GM10248 (cell line): ENCODE results near the gene AHNAK2.

Experiments
- CTCF ChIA-PET: fragments of 300-600 bp; sonication (Branson Sonifier 250); formaldehyde crosslinking; extraction: SDS; loops from one replicate; lab custom pipeline; 2021; ENCODE audit warnings: antibody characterized with exemption; lab: Yijun Ruan, JAX
- POLR2A ChIA-PET: fragments of 350-650 bp; sonication (Branson Sonifier 250); formaldehyde crosslinking; extraction: SDS; loops from one replicate; lab custom pipeline; 2020; ENCODE audit warnings: antibody characterized with exemption; lab: Yijun Ruan, JAX
- DNase-seq: peaks from one replicate; pipeline ENCODE4 v3.0.0; 2012; ENCODE audit errors: extremely low spot score
- CTCF ChIP-seq: IDR thresholded peaks from 2 replicates; pipeline ENCODE4 v1.5.1; 2012; ENCODE audit warnings: mild to moderate bottlenecking, low read depth; ENCODE audit errors: extremely low read depth, missing control alignments, control extremely low read depth

Gene AHNAK2

DNA sequence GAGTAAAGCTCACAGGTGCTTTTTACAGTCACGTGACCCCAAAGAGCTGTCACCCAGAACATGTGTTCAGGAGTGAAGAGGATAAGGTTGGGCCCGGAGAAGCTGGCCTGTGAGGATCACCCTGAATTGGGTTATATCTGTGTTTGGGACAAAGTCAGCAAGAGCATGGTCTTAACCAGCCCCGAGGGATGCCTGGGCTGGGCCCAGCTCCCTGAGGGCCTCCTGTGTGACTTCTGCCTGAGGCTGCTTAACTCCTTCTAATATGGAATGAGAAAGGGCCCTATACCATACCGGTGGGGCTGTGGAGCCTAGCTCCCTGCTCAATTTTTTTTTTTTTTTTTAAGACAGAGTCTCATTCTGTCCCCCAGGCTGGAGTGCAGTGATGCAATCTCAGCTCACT, 40.2 kb upstream of the AHNAK2 start:
- no peak for TF ChIP-seq CTCF
- peak; percentile 3 for DNase-seq
- POLR2A ChIA-PET: no interaction called here
- CTCF ChIA-PET: interaction anchor here (1.2 to 4.9 kb wide), 6 partner anchors 10 to 1812 kb away, joined by 3 to 30 read pairs (median 4); no protein-coding TSS in a partner anchor

GRCh38 chr14:105015905-105016304, 37.7 kb upstream of the AHNAK2 start:
- no peak for DNase-seq
- no peak for TF ChIP-seq CTCF
- ChIA-PET CTCF (interaction anchor here (3.0 to 6.1 kb wide), 2 partner anchors 17 to 29 kb away, joined by 9 to 37 read pairs; no protein-coding TSS in a partner anchor), POLR2A (interaction anchor here (0.5 kb wide), 1 partner anchor 42 kb away, joined by 6 read pairs; no protein-coding TSS in a partner anchor)

DNA sequence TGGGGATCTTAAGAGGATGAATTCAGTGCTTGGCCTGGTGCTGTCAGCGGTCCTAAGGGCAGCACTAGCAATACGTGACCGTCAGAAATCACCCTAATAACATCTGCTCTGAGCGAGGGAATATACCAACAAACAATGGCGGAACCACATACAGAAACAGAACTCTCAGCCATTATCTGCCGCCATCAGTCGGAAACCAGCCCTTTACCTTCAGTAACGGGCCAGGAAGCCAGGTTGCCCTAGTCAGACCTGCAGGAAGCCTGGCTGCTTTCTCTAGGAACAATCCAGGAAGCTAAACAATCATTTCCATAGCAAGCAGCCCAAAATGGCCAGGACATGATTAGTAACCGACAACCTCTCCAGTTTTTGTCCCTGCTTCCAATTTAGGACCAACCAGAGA, 37.1 kb upstream of the AHNAK2 start:
- CTCF ChIA-PET: interaction anchor here (1.1 to 6.1 kb wide), 4 partner anchors 16 to 240 kb away, joined by 3 to 37 read pairs (median 6); no protein-coding TSS in a partner anchor
- TF ChIP-seq CTCF: no peak
- POLR2A ChIA-PET: no interaction called here
- DNase-seq: peak; percentile 2

DNA sequence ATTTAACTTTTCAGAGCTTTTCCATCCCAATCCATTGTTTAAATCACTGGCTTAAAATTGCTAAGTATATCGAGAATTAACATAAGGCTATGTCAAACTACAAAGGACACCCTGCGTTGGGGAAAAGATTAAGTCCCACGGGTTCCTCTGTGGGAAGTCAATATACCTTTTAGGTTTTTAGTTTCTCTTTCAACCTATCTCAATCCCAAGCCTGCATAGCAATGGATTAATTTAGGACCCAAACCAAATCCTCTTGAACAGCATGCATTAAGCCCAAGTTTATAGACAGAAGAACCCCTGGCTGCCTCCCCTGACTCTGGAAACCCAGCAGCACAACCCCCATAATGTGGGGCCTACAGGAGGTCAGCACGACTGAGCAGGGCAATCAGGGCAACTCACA, 36.5 kb upstream of the AHNAK2 start:
- ChIA-PET CTCF (interaction anchor here (1.1 to 6.1 kb wide), 4 partner anchors 16 to 240 kb away, joined by 3 to 37 read pairs (median 6); no protein-coding TSS in a partner anchor), POLR2A (no interaction called here)
- peak; percentile 13 for DNase-seq
- TF ChIP-seq CTCF: no peak

- CTCF ChIA-PET: interaction anchor here (1.4 to 6.1 kb wide), 5 partner anchors 15 to 239 kb away, joined by 3 to 37 read pairs (median 4); no protein-coding TSS in a partner anchor
- TF ChIP-seq CTCF: no peak
Measured at GRCh38 chr14:105014032-105014431, 35.9 kb upstream of the AHNAK2 start.

GRCh38 chr14:105013150-105013785, 35.1 kb upstream of the AHNAK2 start:
- peak; percentile 22 for DNase-seq
- POLR2A ChIA-PET: no interaction called here
- TF ChIP-seq CTCF: no peak
- CTCF ChIA-PET: interaction anchor here (1.1 to 6.1 kb wide), 5 partner anchors 8 to 118 kb away, joined by 4 to 37 read pairs (median 4); partner anchors contain the start of gene CDCA4

More at GRCh38 chr14:105014032-105014431, 35.9 kb upstream of the AHNAK2 start:
- peak; percentile 6 for DNase-seq
- POLR2A ChIA-PET: no interaction called here
